ENCODE data around the gene FDXACB1.

GRCh38 chr11:111870886-111871692, 7.9 kb downstream of the FDXACB1 start, which contains the start of gene ALG9:
- TF ChIP-seq CTCF (IDR thresholded peaks at IDR 0.05) (peak in 2 of 4 experiments; percentile 14 to 37), POLR2A (IDR thresholded peaks at IDR 0.05) (peak in 1 of 2 donors; percentile 43)

All from uterus (tissue), 2 donors.